ENCODE results near the gene CRACDL. TPM values are rescaled to one million over a fixed set of nuclear protein-coding genes. Genes with fewer than 3 reads are reported as not detected.

Gene CRACDL
- polyA plus RNA-seq, 1 of the 3 experiments (the other 2 are of a cell fraction): not detected

DNA sequence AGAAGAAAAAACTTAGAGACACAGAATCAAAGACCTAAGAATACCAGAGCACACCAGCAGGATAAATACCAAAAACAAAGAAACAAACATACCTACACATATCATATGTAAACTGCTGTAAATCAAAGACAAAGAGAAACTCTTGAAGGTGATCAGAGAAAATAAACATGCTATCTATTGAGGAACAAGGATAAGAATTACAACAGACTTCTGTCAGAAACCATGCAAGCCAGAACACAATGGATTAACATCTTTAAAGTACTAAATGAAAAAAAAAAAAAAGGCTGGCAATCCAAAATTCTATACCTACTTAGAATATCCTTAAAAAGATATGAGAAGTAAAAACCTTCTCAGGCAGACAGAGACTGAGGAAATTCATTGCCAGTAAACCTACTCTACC lies 153.5 kb downstream of the CRACDL start (continued):
- TF ChIP-seq, protein P1, sequence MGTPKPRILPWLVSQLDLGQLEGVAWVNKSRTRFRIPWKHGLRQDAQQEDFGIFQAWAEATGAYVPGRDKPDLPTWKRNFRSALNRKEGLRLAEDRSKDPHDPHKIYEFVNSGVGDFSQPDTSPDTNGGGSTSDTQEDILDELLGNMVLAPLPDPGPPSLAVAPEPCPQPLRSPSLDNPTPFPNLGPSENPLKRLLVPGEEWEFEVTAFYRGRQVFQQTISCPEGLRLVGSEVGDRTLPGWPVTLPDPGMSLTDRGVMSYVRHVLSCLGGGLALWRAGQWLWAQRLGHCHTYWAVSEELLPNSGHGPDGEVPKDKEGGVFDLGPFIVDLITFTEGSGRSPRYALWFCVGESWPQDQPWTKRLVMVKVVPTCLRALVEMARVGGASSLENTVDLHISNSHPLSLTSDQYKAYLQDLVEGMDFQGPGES (IDR thresholded peaks at IDR 0.05; ENCODE audit: low read depth, low read length): no peak
- TF ChIP-seq, protein P2, sequence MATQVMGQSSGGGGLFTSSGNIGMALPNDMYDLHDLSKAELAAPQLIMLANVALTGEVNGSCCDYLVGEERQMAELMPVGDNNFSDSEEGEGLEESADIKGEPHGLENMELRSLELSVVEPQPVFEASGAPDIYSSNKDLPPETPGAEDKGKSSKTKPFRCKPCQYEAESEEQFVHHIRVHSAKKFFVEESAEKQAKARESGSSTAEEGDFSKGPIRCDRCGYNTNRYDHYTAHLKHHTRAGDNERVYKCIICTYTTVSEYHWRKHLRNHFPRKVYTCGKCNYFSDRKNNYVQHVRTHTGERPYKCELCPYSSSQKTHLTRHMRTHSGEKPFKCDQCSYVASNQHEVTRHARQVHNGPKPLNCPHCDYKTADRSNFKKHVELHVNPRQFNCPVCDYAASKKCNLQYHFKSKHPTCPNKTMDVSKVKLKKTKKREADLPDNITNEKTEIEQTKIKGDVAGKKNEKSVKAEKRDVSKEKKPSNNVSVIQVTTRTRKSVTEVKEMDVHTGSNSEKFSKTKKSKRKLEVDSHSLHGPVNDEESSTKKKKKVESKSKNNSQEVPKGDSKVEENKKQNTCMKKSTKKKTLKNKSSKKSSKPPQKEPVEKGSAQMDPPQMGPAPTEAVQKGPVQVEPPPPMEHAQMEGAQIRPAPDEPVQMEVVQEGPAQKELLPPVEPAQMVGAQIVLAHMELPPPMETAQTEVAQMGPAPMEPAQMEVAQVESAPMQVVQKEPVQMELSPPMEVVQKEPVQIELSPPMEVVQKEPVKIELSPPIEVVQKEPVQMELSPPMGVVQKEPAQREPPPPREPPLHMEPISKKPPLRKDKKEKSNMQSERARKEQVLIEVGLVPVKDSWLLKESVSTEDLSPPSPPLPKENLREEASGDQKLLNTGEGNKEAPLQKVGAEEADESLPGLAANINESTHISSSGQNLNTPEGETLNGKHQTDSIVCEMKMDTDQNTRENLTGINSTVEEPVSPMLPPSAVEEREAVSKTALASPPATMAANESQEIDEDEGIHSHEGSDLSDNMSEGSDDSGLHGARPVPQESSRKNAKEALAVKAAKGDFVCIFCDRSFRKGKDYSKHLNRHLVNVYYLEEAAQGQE (IDR thresholded peaks at IDR 0.05; ENCODE audit: low read depth, low read length): no peak

DNA sequence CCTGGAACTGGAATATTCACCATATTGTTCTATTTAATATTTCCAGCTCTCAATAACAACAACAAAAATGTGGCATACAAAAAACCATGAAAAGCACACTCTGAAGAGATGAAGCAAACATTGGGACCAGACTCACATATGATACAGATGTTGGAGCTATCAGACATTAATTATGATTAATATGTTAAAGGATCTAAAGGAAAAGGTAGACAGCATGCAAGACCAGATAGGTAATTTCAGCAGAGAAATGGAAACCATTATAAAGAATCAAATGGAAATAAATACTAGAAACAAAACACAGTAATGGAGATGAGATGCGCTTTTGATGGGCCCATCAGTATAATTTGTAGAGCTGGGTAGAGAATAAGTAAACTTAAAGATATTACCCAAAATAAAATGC lies 154.2 kb downstream of the CRACDL start:
- Histone ChIP-seq H3K4me1 (ENCODE audit: control insufficient read depth in 1 of 2, insufficient read depth in 2 of 2, low read depth in 1 of 2, low read length in 1 of 2) (no peaks in the 10 kb centered on the region; a peak in 1 of 4 replicates), H3K27ac (ENCODE audit: low read depth in 2 of 2, low read length in 1 of 2) (no peak overlapping the region), H3K79me2 (ENCODE audit: insufficient read depth) (no peaks in the 10 kb centered on the region), H4K20me1 (ENCODE audit: insufficient read depth) (no peaks in the 10 kb centered on the region), H3K27me3 (ENCODE audit: insufficient read depth) (no peaks in the 10 kb centered on the region), H3F3A (replicated peaks; ENCODE audit: insufficient read depth) (no peaks in the 10 kb centered on the region), H2AFZ (ENCODE audit: low read depth) (no peak overlapping the region), H3K9ac (no peak overlapping the region), H3K4me2 (no peak overlapping the region), H3K36me3 (replicated peaks in 1 of 2; ENCODE audit: control insufficient read depth in 1 of 2, insufficient read depth in 2 of 2, low read length in 1 of 2) (no peaks in the 10 kb centered on the region), H3K9me2 (no peaks in the 10 kb centered on the region), H3K4me3 (ENCODE audit: low read depth in 2 of 2, low read length in 1 of 2) (no peak overlapping the region), H3K9me3 (0 out of 2 replicates have a peak, but pooled peaks cover 4% of the 10 kb centered on the region)
- no peak for TF ChIP-seq GATA2 (CRISPR knock-in tag; IDR thresholded peaks at IDR 0.05)
- TF ChIP-seq, protein P2 (IDR thresholded peaks at IDR 0.05; ENCODE audit: low read depth, low read length): no peak
- no peak for TF ChIP-seq TCF12 (IDR thresholded peaks at IDR 0.05)
- TF ChIP-seq YY1 (IDR thresholded peaks at IDR 0.05; ENCODE audit: low read depth): no peak
- no peak for TF ChIP-seq EP300 (IDR thresholded peaks at IDR 0.05; ENCODE audit: borderline replicate concordance in 1 of 2, low read depth in 1 of 2, low read length in 1 of 2)
- TF ChIP-seq, protein P1 (IDR thresholded peaks at IDR 0.05; ENCODE audit: low read depth, low read length): no peak
- no peak for TF ChIP-seq RFX5 (IDR thresholded peaks at IDR 0.05; ENCODE audit: low read length)
- TF ChIP-seq, protein P3, sequence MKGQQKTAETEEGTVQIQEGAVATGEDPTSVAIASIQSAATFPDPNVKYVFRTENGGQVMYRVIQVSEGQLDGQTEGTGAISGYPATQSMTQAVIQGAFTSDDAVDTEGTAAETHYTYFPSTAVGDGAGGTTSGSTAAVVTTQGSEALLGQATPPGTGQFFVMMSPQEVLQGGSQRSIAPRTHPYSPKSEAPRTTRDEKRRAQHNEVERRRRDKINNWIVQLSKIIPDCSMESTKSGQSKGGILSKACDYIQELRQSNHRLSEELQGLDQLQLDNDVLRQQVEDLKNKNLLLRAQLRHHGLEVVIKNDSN (IDR thresholded peaks at IDR 0.05; ENCODE audit: borderline replicate concordance, low read depth): no peak
- TF ChIP-seq, protein P4, sequence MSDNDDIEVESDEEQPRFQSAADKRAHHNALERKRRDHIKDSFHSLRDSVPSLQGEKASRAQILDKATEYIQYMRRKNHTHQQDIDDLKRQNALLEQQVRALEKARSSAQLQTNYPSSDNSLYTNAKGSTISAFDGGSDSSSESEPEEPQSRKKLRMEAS (IDR thresholded peaks at IDR 0.05; ENCODE audit: low read depth): no peak
- TF ChIP-seq, protein P5, sequence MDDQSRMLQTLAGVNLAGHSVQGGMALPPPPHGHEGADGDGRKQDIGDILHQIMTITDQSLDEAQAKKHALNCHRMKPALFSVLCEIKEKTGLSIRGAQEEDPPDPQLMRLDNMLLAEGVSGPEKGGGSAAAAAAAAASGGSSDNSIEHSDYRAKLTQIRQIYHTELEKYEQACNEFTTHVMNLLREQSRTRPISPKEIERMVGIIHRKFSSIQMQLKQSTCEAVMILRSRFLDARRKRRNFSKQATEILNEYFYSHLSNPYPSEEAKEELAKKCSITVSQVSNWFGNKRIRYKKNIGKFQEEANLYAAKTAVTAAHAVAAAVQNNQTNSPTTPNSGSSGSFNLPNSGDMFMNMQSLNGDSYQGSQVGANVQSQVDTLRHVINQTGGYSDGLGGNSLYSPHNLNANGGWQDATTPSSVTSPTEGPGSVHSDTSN (IDR thresholded peaks at IDR 0.05): no peak
- no peak for TF ChIP-seq MXI1 (IDR thresholded peaks at IDR 0.05; ENCODE audit: low read depth, low read length)
- no peak for TF ChIP-seq CHD2 (IDR thresholded peaks at IDR 0.05; ENCODE audit: low read length, partially characterized antibody)
- TF ChIP-seq FOXJ3 (CRISPR knock-in tag; IDR thresholded peaks at IDR 0.05): no peak
- no peak for TF ChIP-seq FOSL2 (IDR thresholded peaks at IDR 0.05; ENCODE audit: borderline replicate concordance, low read depth)
- TF ChIP-seq TAF1 (IDR thresholded peaks at IDR 0.05; ENCODE audit: borderline replicate concordance, low read depth, low read length): no peak
- DNase-seq: no peak
- WGBS (ENCODE audit: low lambda C conversion rate): 36% methylated on average over 1 of the region's 1 CpG
- POLR2A ChIA-PET: no interaction called here
- CTCF ChIA-PET: no interaction called here

Measured in SK-N-SH (cell line).